ENCODE measurements around the gene FSTL4.
"Not testable (repeated sequence)": the region's sequence is repeated elsewhere in the genome, so short reads cannot be mapped to it uniquely, and the experiment has no call there.

FSTL4 gene

DNA sequence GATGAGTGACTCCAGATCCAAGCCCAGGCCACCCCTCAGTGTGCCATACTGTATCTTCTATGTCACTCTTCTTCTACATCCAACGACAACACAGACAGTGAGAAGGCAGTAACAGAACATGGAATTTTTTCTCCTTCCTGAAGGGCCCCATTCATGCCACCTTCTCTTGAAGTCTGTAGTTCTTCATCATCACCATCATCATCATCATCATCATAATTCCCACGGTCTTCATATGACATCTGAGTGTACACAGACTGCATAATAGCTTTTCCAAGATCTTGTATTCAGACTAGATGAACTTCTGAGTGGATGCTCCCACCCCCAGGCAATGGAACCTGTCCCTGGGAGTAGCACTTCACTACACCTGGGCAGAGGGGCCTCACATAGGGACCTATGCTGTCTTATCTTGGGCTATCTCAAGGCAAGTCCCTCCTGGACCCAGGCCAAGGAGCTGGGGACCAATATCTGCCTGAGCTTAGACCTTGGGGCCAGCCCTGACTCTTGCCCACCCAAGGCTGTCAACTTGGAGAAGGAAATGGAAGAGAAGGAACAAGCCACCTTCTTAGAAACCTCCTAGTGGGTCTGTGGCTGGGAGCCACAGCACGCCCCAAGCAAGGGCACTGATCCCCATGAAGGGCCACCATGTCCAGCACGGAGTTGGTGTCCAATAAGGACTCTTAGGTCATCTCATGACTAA lies 159.1 kb downstream of the FSTL4 start:
- DNase-seq: no peak

DNA sequence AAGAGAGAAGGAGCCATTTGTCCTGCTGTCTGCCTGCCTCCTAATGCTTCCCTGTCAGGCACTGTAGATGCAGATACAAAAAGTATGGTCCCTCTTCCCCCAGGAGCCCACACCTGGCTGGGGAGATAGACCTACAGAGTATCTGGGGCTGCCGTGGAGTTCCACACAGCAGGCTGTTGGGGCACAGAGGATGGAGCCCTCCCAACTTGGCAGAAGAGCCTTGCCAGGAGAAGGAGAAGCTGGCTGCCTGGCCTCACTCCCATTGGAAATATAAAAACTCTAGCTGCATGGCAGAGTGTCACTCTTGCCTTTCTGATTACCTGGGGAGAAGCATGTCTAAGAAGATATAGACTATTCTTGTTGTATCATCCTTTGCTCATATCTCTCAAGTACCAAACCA lies 160.4 kb downstream of the FSTL4 start:
- no peak for DNase-seq

DNA sequence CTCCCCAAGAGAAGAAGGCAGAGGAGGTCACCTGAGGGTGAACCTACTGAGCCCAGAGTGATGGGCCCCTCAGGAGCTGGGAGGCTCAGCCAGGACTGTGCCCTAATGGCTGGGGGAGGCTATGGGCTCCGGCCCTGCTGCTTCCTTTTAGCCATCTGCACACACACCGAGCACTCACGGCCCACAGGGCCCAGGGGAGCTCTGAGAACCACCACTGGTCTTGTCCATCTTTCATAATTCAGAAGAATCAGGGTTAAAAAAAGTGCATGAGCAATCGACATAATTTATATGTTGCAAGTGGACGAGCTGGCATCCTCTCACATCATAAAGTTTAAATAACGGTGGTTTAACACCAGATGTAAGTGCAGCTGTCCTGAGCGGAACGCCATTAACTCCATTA lies 162.1 kb downstream of the FSTL4 start:
- DNase-seq: no peak

DNA sequence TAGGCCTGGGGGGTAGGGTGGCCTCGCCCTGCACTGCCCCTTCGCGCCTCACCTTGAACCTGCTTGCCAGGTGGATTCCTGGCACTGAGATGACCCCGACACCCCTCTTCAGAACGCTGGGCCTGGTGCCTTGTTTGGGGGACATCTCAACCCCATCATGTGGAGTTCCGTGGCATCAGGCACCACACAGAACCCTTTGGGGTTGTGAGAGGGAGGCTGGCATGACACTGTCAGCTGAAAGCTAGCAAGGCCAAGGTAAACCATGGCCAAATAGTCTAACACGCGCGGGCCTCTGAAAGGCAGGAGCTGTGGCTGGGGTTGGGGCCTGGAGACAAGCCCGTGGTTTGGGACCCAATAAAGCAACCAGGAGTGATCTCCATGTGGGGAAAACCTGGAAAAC lies 163.2 kb downstream of the FSTL4 start:
- DNase-seq: no peak

DNA sequence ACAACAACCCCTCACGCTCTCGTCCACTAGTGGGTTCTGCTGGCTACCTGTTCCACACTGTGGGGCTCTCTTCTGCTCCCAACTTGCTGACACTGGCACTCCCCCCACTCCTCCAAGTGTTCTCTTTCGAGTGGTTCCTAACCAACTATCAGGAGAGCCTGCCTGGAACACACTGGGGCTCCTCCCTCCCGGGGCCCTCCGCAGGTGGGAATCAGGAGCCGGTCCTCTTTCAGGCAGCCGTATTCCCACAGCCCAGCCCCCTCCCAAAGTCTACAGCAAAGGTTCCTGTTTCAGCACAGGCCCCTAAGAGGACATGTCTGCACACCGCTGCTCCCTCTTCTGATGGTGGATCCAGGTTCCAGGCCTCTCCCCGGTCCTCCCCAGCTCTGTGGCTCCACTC lies 165.9 kb downstream of the FSTL4 start:
- DNase-seq: no peak

DNA sequence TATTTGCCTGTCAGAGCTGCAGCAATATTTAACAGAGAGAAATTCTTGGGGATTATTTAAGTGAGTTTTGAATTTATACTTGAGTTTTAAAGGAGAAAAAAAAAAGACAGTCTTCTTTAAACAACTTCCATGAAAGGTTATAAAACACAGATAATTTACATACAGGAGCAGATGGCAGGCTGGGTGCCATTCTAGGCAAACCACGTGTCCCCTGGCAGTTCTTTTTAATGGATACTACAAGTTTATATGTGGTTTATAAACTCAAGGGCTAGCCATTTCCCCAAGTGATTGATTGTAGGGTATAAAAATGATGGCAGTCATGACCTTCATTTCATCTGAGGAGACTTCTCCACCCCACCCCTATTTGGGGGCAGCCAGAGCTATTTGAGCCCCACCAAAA lies 166.6 kb downstream of the FSTL4 start:
- DNase-seq: no peak

DNA sequence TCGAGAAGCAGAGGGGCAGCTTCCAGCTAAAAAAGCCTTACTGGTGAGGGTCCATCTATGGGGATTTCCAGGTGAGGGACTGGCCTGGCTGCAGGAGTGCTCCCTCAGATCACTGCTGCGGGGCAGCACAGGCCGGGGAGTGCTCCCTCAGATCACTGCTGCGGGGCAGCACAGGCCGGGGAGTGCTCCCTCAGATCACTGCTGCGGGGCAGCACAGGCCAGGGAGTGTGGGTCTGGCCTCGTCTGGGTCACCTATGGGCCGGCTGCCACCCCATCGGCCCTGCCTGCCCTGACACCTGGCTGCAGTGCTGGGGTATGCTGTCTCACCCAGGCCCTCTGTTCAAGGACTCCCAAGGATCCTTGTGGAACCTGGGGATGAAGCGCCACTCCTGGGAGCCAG lies 167.1 kb downstream of the FSTL4 start:
- DNase-seq: not testable (repeated sequence)

DNA sequence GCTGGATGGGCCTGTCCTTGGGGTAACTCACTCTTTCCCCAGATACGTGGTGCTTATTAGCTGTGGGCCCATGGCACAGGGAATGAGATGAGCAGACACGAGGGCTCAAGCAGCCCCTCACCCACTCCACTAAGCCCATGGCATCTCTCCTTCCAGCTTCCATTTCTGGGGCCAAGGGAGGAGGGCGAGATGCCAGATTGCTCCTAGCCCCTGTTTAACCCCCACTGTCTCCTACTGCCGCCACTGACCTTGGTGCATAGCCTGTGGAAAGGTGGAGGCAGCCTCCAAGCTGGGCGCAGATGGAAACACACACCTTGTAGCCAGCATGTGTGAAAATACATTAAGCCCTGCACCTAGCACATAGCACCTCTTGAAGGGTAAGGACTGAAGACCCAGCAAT lies 167.6 kb downstream of the FSTL4 start:
- DNase-seq: no peak

DNA sequence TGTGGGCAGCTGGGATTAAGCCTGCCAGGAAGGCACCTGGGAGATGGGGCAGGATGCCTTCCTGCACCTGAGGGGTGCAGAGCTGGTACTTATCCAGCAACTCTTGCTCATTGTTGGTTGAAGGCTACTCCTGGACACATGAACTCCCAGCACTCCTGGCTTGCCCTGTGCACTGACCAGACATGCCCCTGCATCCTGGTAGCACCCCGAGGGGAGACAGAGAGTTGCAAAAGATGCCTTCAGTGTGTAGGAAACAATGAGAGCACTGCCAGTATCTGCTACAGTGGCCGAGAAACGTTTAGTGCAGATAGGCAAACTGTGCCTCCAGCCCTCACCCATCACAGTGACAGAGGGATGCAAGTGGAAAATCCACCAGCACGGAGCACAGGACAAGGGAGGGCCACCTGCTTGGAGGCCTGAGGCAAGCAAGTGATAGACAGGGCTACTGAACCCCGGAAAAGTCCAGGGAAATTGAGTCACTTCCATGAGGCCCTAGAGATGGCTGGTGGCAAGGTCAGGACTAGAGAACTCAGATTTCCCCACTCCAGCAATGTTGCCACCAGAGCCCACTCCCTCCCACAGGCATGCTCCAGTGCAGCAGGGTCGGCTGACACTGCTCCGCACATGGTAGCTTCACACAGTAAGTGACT lies 171.1 kb downstream of the FSTL4 start:
- no peak for DNase-seq

DNA sequence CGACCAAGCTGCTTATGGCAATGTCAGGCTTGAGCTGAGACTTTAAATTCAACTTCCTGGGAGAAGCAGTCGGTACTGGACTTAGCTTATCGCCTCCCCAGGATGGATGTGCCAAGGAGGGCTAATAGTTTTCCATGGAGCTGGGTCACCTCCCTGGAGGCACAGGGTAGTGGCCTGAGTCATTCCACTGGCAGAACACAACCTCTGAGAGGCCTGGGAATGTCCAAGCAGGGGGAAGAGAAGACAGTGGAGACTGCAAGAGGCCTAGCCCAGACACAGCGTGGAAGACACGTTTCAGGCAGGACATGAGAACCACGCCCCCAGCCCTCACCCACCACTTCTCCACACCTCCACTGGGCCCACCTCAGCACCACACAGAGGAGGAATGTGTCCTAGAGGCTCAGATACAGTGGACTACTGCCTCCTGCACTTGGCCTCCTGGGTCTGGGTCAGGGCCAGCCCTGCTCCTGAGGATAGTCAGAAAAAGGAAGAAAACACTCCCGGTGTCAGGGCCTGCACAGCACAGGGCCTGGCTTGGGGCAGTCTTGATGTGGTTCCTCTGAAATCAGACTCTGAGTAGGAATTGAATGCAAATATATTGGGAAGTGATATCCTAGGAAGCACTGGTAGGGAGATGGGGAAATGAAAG lies 171.8 kb downstream of the FSTL4 start:
- DNase-seq: no peak

DNA sequence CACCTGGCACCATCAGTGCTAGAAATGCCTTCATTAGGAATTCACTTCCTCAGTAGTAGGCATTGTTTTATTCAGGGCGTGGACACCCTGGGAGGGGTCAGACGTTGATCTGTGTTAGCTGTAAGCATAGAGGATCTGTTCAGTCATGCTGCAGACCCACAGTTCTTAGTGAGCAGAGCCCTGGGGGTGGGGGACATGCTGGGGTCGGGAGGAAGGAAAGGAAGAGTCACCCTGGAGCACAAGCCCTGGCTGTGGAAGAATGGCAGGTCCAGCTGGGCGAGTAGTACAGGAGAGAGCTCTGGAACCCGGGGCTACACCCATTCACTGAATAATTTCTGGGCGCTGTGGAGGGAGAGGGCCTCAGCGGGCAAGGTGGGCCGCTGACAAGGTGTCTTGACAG lies 172.5 kb downstream of the FSTL4 start:
- DNase-seq: no peak

DNA sequence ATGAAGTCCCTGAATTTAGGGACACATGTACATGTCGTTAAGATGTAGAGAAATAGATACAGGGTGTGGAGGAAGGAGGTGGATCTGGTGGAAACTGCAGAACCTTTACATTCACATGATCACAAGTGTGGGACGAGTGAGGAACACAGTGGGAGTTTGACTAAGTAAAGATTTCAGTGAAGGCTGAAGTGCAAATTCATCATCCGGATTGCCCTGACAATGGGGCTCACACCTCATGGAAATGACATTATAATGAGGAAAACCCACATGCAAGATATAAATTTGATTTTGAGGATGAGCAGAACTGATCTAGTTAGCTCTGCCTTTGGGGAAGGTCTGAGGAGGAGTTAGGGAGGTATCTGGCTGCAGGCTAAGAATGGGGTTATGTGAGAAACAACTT lies 173.9 kb downstream of the FSTL4 start:
- DNase-seq: no peak

DNA sequence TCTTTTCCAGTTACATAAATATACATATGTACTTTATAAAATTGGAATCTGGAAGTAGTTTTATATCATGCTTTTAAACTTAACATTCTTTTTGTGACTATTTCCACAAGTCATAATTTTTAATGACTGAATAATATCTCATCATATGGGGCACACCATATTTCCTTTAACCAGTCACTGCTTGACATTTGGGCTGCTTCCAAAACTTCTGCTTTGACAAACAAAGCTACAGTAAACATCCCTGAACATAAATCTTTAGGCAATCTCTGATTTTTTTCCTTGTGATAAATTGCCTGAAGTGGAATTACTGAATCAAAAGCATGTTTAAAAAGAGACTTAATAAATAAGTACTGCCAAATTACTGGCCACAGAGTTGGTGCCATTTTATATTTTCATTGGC lies 178.0 kb downstream of the FSTL4 start:
- no peak for DNase-seq

DNA sequence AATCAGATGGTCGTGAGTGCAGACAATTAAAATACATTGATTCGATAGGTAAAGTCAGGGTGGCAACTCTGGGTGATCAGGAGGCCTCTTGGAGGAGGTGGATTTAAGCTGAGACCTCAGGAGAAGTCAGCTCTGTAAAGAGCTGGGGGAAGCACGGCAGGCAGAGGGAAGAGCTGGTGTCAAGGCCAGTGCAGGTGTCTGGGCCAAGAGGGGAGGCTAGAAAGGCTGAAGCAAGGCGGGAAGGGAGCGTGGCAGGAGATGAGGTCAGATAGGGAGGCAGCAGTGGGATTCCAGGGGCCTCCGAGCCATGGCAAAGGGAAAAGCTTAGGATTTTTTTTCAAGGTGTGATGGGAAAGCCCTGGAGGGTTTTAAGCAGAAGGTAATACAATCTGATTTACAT lies 178.7 kb downstream of the FSTL4 start:
- DNase-seq: no peak

DNA sequence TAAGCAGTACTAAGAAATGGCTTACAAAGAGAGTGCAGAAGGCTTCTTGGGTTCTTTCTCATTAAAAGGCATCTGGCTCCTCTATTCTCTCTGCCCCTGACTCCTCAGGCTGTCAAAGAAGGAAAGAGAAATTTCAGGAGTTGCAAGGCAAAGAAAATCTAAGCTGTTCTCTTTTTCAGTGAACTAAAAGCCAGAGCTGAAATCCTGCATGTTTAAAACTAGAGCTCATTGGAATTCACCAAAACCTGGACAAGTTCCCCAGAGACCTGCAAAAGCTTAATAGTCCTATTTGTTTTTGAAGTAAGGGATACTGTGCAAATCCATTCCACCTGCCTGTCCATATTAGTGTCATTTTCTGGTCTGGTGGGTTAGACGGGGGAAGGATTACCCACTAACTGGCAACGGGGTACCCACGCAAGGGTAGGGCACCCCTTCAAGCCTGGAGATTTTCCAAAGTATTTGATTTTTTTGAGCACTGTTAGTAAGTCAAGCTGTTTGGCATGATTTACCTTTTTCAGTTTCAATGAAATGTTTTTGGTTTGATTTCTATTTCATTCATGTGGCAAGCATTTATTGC lies 179.3 kb downstream of the FSTL4 start:
- no peak for DNase-seq

DNA sequence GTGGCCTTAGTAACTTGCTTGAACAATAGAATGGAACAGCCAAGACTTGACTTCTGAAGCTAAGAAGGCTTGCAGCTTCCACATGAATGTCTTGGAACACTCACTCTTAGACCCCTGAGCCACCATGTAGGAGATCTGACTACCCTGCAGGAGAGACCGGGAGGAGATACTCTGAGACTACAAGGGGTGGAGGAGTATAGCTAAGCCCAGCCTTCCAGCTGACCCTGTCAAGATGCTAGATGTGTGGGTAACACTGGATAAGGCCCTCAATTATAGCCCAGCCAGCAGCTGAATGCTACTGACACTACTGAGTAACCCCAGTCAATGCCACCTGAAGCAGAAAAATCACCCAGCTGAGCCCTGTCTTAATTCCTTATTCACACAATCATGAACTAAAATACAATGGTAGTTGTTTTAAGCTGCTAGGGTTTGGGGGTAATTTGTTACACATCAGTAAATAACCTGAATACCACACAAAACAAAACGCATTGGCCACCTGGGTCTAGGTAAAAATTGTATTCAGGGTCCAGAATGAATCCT lies 180.9 kb downstream of the FSTL4 start:
- no peak for DNase-seq

DNA sequence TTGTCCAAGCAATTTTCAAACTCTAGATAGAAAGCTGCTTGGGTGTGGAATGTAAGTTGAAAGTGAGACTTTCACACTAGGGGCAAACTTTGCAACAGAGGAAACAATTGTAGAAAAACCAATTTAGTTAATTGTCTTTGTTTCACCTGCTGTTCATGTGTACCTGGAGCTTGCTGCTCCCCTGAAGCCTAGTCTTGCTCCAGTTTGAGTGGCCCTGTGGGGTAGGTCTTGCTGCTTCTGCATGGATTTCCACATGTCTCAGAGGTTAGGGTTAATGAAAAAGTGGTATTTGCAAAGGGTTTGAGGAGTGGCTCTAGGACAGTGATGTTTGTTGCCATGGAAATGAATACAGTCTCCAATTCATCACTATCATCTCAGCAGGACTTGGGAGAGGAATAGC lies 182.2 kb downstream of the FSTL4 start:
- no peak for DNase-seq

DNA sequence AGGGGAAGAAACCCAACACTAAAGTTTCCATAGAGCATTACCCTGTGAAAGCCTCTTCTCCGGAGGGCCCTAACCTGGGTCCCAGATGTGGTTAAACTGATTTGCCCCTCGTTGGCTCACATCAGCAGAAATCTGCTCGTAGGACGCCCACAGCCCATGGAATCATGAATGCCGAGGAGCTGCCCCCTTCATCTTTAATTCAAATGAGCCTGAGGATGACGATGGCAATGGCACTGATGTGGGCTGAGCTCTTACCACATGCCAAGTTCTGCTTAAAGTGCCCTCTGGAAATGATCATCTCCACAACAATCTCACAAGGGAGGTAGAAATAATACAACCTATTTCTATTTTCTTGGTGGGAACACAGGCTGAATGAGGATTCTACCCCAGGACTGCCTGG lies 183.3 kb downstream of the FSTL4 start:
- no peak for DNase-seq

DNA sequence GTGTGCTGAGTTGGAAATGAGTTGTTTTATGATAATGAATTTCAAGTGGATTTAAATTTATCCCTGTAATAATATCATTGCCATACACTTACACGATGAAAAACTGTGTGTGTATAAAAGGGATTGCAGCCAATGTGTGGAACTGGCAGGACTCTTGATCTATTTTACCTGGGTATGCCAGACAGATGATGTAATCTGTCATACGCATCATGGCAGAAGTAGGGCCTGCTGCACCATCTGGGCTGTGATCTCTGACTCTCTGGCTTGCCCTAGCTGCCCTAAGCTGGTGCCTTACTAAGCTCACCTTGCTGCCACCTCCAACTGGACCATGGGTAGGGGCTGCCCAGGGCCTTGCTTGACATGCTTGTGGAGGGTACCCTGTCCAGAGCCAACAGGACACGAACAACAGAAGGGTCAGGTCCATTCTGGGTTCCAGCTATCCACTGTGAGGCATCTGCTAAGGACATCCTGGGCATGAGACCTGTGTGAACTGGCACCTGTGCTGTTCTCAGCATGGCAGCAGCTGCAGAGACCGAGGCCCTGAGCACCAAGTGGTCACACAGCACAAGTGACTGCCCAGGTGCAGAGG lies 184.2 kb downstream of the FSTL4 start:
- DNase-seq: no peak

DNA sequence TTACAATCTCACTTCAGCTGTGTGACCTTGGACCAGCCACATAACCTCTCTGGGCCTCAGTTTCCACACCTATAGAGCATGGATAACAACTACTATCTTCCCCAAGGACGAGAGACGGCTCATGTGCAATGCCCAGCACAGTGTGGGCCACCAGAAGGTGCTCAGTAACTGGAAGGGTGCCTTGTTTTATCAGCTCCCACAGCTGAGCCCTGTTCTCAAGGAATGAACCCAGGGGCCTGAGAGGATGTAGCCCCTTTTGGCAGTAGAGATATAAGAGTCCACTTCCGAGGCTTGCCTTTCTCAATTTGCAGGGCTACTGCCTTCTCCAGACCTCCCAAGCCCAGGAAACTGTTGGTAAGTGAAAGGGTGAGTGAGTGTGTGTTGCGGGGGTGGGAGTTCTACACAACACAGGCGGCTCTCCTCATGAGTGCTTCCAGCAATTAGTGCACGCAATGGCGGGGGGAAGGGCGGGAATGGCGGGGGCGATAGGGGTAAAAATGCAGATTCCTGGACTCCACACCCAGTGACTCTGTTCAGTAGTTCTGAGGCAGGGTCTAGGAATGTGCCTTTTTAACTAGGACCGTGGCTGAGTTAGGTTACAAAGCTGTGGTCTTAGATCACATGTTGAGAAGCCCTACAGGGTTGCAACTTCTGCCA lies 185.1 kb downstream of the FSTL4 start:
- DNase-seq: no peak

DNA sequence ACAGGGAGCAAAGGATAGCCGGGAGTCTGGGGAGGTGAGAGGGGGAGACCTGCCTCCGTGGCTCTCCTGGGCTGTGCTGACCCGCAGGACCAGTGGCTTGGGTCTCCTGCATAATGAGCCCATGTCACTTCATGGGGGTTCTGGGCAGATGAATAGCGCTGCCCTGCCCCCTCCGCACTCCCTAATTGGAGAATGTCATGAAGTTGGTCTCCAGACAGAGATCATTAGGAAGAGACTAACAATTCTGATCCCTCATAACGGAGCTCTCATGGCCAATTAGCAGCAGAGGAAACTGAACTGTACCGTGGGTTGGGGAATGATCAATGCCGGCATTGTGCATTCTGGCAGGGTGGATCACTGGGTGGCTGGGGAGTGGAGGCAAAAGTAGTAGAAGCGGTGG lies 186.1 kb downstream of the FSTL4 start:
- DNase-seq: no peak

DNA sequence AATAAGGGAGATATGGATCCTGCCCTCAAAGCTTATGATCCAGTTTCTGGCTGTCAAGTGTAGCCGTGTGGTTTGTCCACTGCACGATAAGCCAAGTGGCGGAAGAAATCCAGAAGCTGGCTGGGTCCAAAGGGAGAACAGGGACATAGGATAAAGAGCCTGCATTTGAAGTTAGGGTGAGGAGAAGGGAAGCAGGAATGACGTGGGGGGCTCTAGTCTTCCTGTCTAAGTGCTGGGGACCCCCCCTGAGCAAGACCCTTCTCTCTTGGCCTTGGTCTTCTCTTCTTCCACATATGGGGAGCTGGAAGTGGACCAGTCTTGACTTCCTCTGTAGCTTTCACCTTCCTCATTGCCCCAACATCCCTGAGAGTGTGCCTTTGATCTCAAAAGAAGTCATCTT lies 186.6 kb downstream of the FSTL4 start:
- no peak for DNase-seq

DNA sequence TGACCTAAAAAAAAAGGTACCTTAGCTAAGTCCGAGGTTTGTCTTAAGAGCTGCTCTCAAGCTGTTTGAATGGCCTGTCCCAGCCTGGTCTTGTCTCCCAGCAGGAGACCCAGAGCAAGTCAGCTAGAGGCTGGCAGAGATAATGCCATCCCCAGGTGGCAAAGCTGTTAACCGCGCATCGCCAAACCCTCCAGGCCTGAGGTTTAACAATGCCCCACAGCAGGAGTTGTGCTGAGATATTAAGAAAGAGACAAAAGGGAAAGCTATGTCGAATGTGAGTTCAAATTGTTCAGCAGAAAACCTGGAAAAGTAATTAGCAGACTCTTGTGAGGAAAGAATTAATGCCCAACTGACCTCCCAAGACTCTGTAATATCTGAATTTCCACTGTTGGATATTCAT lies 187.1 kb downstream of the FSTL4 start:
- no peak for DNase-seq

All from NCI-H1436 (cell line).